Liver (tissue), 9 donors: ENCODE measurements around the gene ATF7. TPM values are rescaled to one million over a fixed set of nuclear protein-coding genes. Genes with fewer than 3 reads are reported as not detected.

Experiments
- DNase-seq: peaks from one replicate; pipeline ENCODE4 v3.0.0-alpha.2; 2017; ENCODE audit warnings: low spot score
- H3K27ac ChIP-seq, 2 donors: one replicate each; pipeline ENCODE4 v1.7.0; 2013; ENCODE audit warnings: inconsistent platforms in 2 of 2, low read length in 2 of 2, control low read depth in 1 of 2, low read depth in 1 of 2, mild to moderate bottlenecking in 1 of 2
- H3K27me3 ChIP-seq, 4 donors: one replicate each; pipeline versions ENCODE4 v1.6.1 to v1.7.0; 2013; ENCODE audit warnings: low read length in 3 of 4, inconsistent platforms in 1 of 4, mild to moderate bottlenecking in 1 of 4, moderate library complexity in 1 of 4; ENCODE audit not compliant: control insufficient read depth in 4 of 4, insufficient read depth in 4 of 4
- H3K36me3 ChIP-seq, 4 donors: one replicate each; pipeline versions ENCODE4 v1.6.1 to v1.7.0; 2013; ENCODE audit warnings: low read length in 3 of 4, mild to moderate bottlenecking in 3 of 4, low read depth in 1 of 4, moderate library complexity in 1 of 4; ENCODE audit not compliant: control insufficient read depth in 4 of 4, insufficient read depth in 3 of 4
- H3K4me1 ChIP-seq, 4 donors: one replicate each; pipeline versions ENCODE4 v1.6.1 to v1.7.0; 2013; ENCODE audit warnings: low read length in 3 of 4, mild to moderate bottlenecking in 3 of 4, moderate library complexity in 1 of 4; ENCODE audit not compliant: control insufficient read depth in 4 of 4, insufficient read depth in 4 of 4
- H3K4me3 ChIP-seq, 3 donors: one replicate each; pipeline versions ENCODE4 v1.6.1 to v1.7.0; 2013; ENCODE audit warnings: low read length in 3 of 3, control low read depth in 1 of 3, low read depth in 1 of 3, mild to moderate bottlenecking in 1 of 3
- H3K9ac ChIP-seq, 2 donors: one replicate each; pipeline ENCODE4 v1.7.0; 2013; ENCODE audit warnings: low read length in 2 of 2, mild to moderate bottlenecking in 2 of 2, moderate library complexity in 2 of 2, control low read depth in 1 of 2, low read depth in 1 of 2
- H3K9me3 ChIP-seq, 4 donors: one replicate each; pipeline versions ENCODE4 v1.6.1 to v1.7.0; 2013; ENCODE audit warnings: low read length in 3 of 4; ENCODE audit not compliant: control insufficient read depth in 4 of 4
- ATF3 ChIP-seq: IDR thresholded peaks from 2 replicates; pipeline ENCODE4 v1.6.1; 2016; ENCODE audit warnings: antibody characterized with exemption
- CTCF ChIP-seq: fragments of 150-350 bp; IDR thresholded peaks from 2 replicates; pipeline ENCODE4 v1.5.1; 2017; ENCODE audit warnings: improper control_type of control experiment, low read depth, low read length; ENCODE audit not compliant: missing input control
- EGR1 ChIP-seq, 2 donors: IDR thresholded peaks; 2 replicates each; pipeline ENCODE4 v1.6.1; 2016 to 2018; ENCODE audit warnings: antibody characterized with exemption in 2 of 2, low read depth in 2 of 2
- FOXA1 ChIP-seq: IDR thresholded peaks from 2 replicates; pipeline ENCODE4 v1.6.1; 2016; ENCODE audit warnings: antibody characterized with exemption
- FOXA2 ChIP-seq: IDR thresholded peaks from 2 replicates; pipeline ENCODE4 v1.6.1; 2016; ENCODE audit warnings: antibody characterized with exemption
- GABPA ChIP-seq, 2 donors: IDR thresholded peaks in 1 of 2; conservative IDR thresholded peaks in 1 of 2; 2 replicates each; pipeline ENCODE4 v1.6.1; 2016; ENCODE audit warnings: antibody characterized with exemption in 2 of 2, mild to moderate bottlenecking in 1 of 2, moderate library complexity in 1 of 2
- HNF4A ChIP-seq, 2 donors: conservative IDR thresholded peaks; 2 replicates each; pipeline ENCODE4 v1.6.1; 2016; ENCODE audit warnings: antibody characterized with exemption in 2 of 2, mild to moderate bottlenecking in 2 of 2
- HNF4G ChIP-seq: IDR thresholded peaks from 2 replicates; pipeline ENCODE4 v1.6.1; 2016; ENCODE audit warnings: antibody characterized with exemption
- JUND ChIP-seq, 2 donors: IDR thresholded peaks; 2 replicates each; pipeline ENCODE4 v1.6.1; 2016; ENCODE audit warnings: antibody characterized with exemption in 2 of 2
- MAX ChIP-seq: IDR thresholded peaks from 2 replicates; pipeline ENCODE4 v1.6.1; 2016; ENCODE audit warnings: antibody characterized with exemption
- NR2F2 ChIP-seq: IDR thresholded peaks from 2 replicates; pipeline ENCODE4 v1.6.1; 2016; ENCODE audit warnings: antibody characterized with exemption
- RAD21 ChIP-seq, 2 donors: IDR thresholded peaks; 2 replicates each; pipeline ENCODE4 v1.6.1; 2016; ENCODE audit warnings: antibody characterized with exemption in 2 of 2, mild to moderate bottlenecking in 2 of 2
- REST ChIP-seq: IDR thresholded peaks from 2 replicates; pipeline ENCODE4 v1.6.1; 2016; ENCODE audit warnings: antibody characterized with exemption, mild to moderate bottlenecking
- RXRA ChIP-seq, 2 donors: IDR thresholded peaks; 2 replicates each; pipeline ENCODE4 v1.6.1; 2017 to 2018; ENCODE audit warnings: antibody characterized with exemption in 2 of 2, mild to moderate bottlenecking in 1 of 2
- SP1 ChIP-seq: IDR thresholded peaks from 2 replicates; pipeline ENCODE4 v1.6.1; 2018; ENCODE audit warnings: antibody characterized with exemption, mild to moderate bottlenecking
- TAF1 ChIP-seq: conservative IDR thresholded peaks from 2 replicates; pipeline ENCODE4 v1.6.1; 2016; ENCODE audit warnings: antibody characterized with exemption, mild to moderate bottlenecking
- YY1 ChIP-seq: IDR thresholded peaks from 2 replicates; pipeline ENCODE4 v1.6.1; 2016; ENCODE audit warnings: antibody characterized with exemption, mild to moderate bottlenecking
- ZBTB33 ChIP-seq: IDR thresholded peaks from 2 replicates; pipeline ENCODE4 v1.6.1; 2016; ENCODE audit warnings: antibody characterized with exemption
- WGBS: extraction: QIAGEN DNeasy Blood & Tissue Kit; methylation state at CpG from one replicate; pipeline ENCODE4 v1.1.7; 2013; 5-methylcytosine and 5-hydroxymethylcytosine counted together
- polyA plus RNA-seq, 2 donors: library from polyadenylated mRNA; stranded (reverse) in 1 of 2; unstranded in 1 of 2; fragments of 200-250 nt in 1 of 2; fragments of >200 nt in 1 of 2; fragmentation: Nextera tagmentation in 1 of 2; extraction: Ambion mirVana in 1 of 2; gene quantifications; one replicate each; pipeline versions ENCODE4 v1.2.1 to v1.2.3, GENCODE V29; 2013 to 2015
- total RNA-seq, 2 donors: library from RNA; depleted of rRNA; stranded (reverse); fragments of >200 nt; gene quantifications; one replicate each; pipeline ENCODE4 v1.2.3, GENCODE V29; 2014
- donor health status: healthy.
- donor health status: healthy.
- donor health status: healthy.
- donor health status: healthy.
- donor health status: healthy.

ATF7 gene
- total and polyA plus RNA-seq, 4 donors: 5.3 to 14.5 (median 9.9) TPM

- Histone ChIP-seq H3K4me3 (no peak overlapping the region), H3K4me1 (no peaks in the 10 kb centered on the region), H3K36me3 (peaks cover 9 to 77% (median 53%) of the 10 kb centered on the region in 4 donors), H3K9ac (no peak overlapping the region), H3K9me3 (no peaks in the 10 kb centered on the region), H3K27ac (no peak overlapping the region), H3K27me3 (no peaks in the 10 kb centered on the region)
- no peak for DNase-seq
- WGBS: 89% methylated on average over 13 of the region's 13 CpGs
- TF ChIP-seq RXRA (IDR thresholded peaks at IDR 0.05) (no peak), FOXA2 (no peak), ATF3 (no peak), EGR1 (IDR thresholded peaks at IDR 0.05; ENCODE audit: low read depth in 2 of 2) (no peak), NR2F2 (no peak), FOXA1 (no peak), GABPA (IDR thresholded peaks at IDR 0.05 in 1 of 2, conservative IDR thresholded peaks at IDR 0.05 in 1 of 2) (no peak), CTCF (no peak), JUND (IDR thresholded peaks at IDR 0.05) (no peak), TAF1 (no peak), HNF4G (no peak), RAD21 (IDR thresholded peaks at IDR 0.05) (no peak), SP1 (no peak), HNF4A (conservative IDR thresholded peaks at IDR 0.05) (no peak), REST (no peak), MAX (no peak), YY1 (no peak), ZBTB33 (no peak)
Observed at GRCh38 chr12:53516758-53517455, 109.3 kb downstream of the ATF7 start.
